Transverse colon (tissue), 4 donors: ENCODE measurements around the gene INPP4B. TPM values are rescaled to one million over a fixed set of nuclear protein-coding genes. Genes with fewer than 3 reads are reported as not detected.
A peak's percentile ranks its signal among the peaks of the same experiment; 100 is the strongest.

ENCODE experiments used
- DNase-seq: peaks from one replicate; pipeline ENCODE4 v3.0.0-alpha.2; 2019
- H3K27ac ChIP-seq, 4 donors: fragments of 200-600 bp; sonication (generic); 2 replicates each; pipeline ENCODE4 v1.5.1; 2016 to 2018; ENCODE audit warnings: inconsistent platforms in 4 of 4
- H3K27me3 ChIP-seq: fragments of 200-600 bp; sonication (generic); 2 replicates; pipeline ENCODE4 v1.5.1; 2017; ENCODE audit warnings: inconsistent platforms
- H3K36me3 ChIP-seq, 4 donors: fragments of 200-600 bp; sonication (generic); 2 replicates each; pipeline ENCODE4 v1.5.1; 2017 to 2019; ENCODE audit warnings: inconsistent platforms in 4 of 4
- H3K4me1 ChIP-seq, 4 donors: fragments of 200-600 bp; sonication (generic); 2 replicates each; pipeline ENCODE4 v1.5.1; 2017 to 2020; ENCODE audit warnings: inconsistent platforms in 4 of 4
- H3K4me3 ChIP-seq, 4 donors: fragments of 200-600 bp; sonication (generic); 1 replicate in 1 of 4; 2 replicates in 3 of 4; pipeline versions ENCODE4 v1.5.1 to v1.6.1; 2017 to 2019; ENCODE audit warnings: inconsistent platforms in 4 of 4
- H3K9me3 ChIP-seq, 2 donors: fragments of 200-600 bp; sonication (generic); 2 replicates each; pipeline ENCODE4 v1.5.1; 2017 to 2019; ENCODE audit warnings: inconsistent platforms in 2 of 2
- CTCF ChIP-seq, 5 experiments: fragments of 200-600 bp in 3 of 5; fragments of 450-650 bp in 2 of 5; sonication (generic) in 3 of 5; IDR thresholded peaks; 1 replicate in 2 of 5; 2 replicates in 3 of 5; pipeline ENCODE4 v1.5.1; 2016 to 2017; ENCODE audit warnings: antibody characterized with exemption in 5 of 5, inconsistent platforms in 3 of 5, mild to moderate bottlenecking in 2 of 5, moderate library complexity in 1 of 5
- EP300 ChIP-seq: sonication (generic); formaldehyde crosslinking; IDR thresholded peaks from one replicate; pipeline ENCODE4 v1.6.1; 2017; ENCODE audit warnings: antibody characterized with exemption, low read depth
- POLR2A ChIP-seq: fragments of 450-650 bp; IDR thresholded peaks from one replicate; pipeline ENCODE4 v1.6.1; 2016; ENCODE audit warnings: antibody characterized with exemption, mild to moderate bottlenecking, moderate library complexity
- POLR2AphosphoS5 ChIP-seq, 3 donors: sonication (generic); formaldehyde crosslinking; IDR thresholded peaks; one replicate each; pipeline ENCODE4 v1.6.1; 2016; ENCODE audit warnings: antibody characterized with exemption in 3 of 3
- WGBS, 2 donors: methylation state at CpG; one replicate each; pipeline ENCODE4 v1.1.5; 2018; ENCODE audit warnings: low coverage in 1 of 2; 5-methylcytosine and 5-hydroxymethylcytosine counted together
- in situ Hi-C, 4 donors: fragments of 200-750 bp; cut with MboI; loops; one replicate each; pipeline versions ENCODE4 v1.15.0 to v1.15.1; 2017; ENCODE audit warnings: low sequenced_read_pairs in 3 of 4, low pct_ligation_motif_present in 1 of 4, low pct_unique_long_range_greater_than_20kb in 1 of 4
- intact Hi-C: fragments of 100-400 bp; cut with DNase I; formaldehyde crosslinking; loops from one replicate; pipeline ENCODE4 v1.15.1; 2023; ENCODE audit warnings: low total_unique reads
- total RNA-seq, 4 donors: library from RNA; depleted of rRNA; stranded (reverse); fragments of >200 nt; gene quantifications; one replicate each; pipeline ENCODE4 v1.1.0, GENCODE V29; 2016

INPP4B gene
- total RNA-seq, 4 donors from 2014 or later, result 18.3 to 33.8 (median 31.4) TPM

- in situ Hi-C loops (loop anchor here in 1 of 4 donors (25.0 kb wide), 1 partner anchor 498 kb away; the partner anchor contains the start of gene INPP4B), intact Hi-C loops (loop anchor here (5.0 kb wide), 1 partner anchor 622 kb away; no protein-coding TSS in a partner anchor)
- no peak for DNase-seq
- Histone ChIP-seq H3K36me3 (no peaks in the 10 kb centered on the region), H3K27ac (no peak overlapping the region), H3K9me3 (no peaks in the 10 kb centered on the region), H3K4me1 (no peaks in the 10 kb centered on the region), H3K27me3 (no peaks in the 10 kb centered on the region), H3K4me3 (no peak overlapping the region)
- 50 to 55% methylated on average over 1 of the region's 1 CpG for WGBS, 2 donors
- TF ChIP-seq CTCF (IDR thresholded peaks at IDR 0.05) (no peak), POLR2AphosphoS5 (IDR thresholded peaks at IDR 0.05) (no peak), POLR2A (no peak), EP300 (no peak)
Measured at GRCh38 chr4:142339053-142339452, 507.0 kb downstream of the INPP4B start.

- TF ChIP-seq POLR2AphosphoS5 (IDR thresholded peaks at IDR 0.05) (no peak), EP300 (no peak), CTCF (IDR thresholded peaks at IDR 0.05) (no peak), POLR2A (no peak)
- Histone ChIP-seq H3K9me3 (no peaks in the 10 kb centered on the region), H3K36me3 (no peaks in the 10 kb centered on the region), H3K27ac (no peak overlapping the region), H3K4me3 (no peak overlapping the region), H3K27me3 (no peaks in the 10 kb centered on the region), H3K4me1 (no peaks in the 10 kb centered on the region)
- WGBS, 2 donors, result 84% methylated on average over 12 of the region's 12 CpGs; no CpG with 5 or more reads in 1 of the 2 donors
- no peak for DNase-seq
- in situ Hi-C loops, result loop anchor here in 1 of 4 donors (25.0 kb wide), 1 partner anchor 501 kb away; the partner anchor contains the start of gene INPP4B
- intact Hi-C loops, result loop anchor here (5.0 kb wide), 1 partner anchor 619 kb away; no protein-coding TSS in a partner anchor
Measured at GRCh38 chr4:142336251-142336934, 509.7 kb downstream of the INPP4B start.

GRCh38 chr4:142334931-142335330 lies 511.2 kb downstream of the INPP4B start:
- no peaks in the 10 kb centered on the region for H3K9me3 ChIP-seq
- TF ChIP-seq POLR2A, result no peak
- no peak for TF ChIP-seq POLR2AphosphoS5 (IDR thresholded peaks at IDR 0.05)
- TF ChIP-seq CTCF (IDR thresholded peaks at IDR 0.05), result no peak
- no peak for TF ChIP-seq EP300
- H3K36me3 ChIP-seq, result no peaks in the 10 kb centered on the region
- no peak overlapping the region for H3K27ac ChIP-seq
- in situ Hi-C loops (loop anchor here in 1 of 4 donors (25.0 kb wide), 1 partner anchor 502 kb away; the partner anchor contains the start of gene INPP4B), intact Hi-C loops (loop anchor here (5.0 kb wide), 1 partner anchor 618 kb away; no protein-coding TSS in a partner anchor)
- H3K4me1 ChIP-seq, result peaks cover 0 to 5% (median 0%) of the 10 kb centered on the region in 4 donors
- H3K27me3 ChIP-seq, result no peaks in the 10 kb centered on the region
- no peak for DNase-seq
- no peak overlapping the region for H3K4me3 ChIP-seq

GRCh38 chr4:142331646-142332045 lies 514.5 kb downstream of the INPP4B start:
- Histone ChIP-seq H3K4me1 (peaks cover 0 to 5% (median 0%) of the 10 kb centered on the region in 4 donors), H3K9me3 (no peaks in the 10 kb centered on the region), H3K36me3 (no peaks in the 10 kb centered on the region), H3K4me3 (no peak overlapping the region), H3K27ac (peak overlapping the region in 1 of 4 donors; percentile 30), H3K27me3 (no peaks in the 10 kb centered on the region)
- TF ChIP-seq EP300 (no peak), CTCF (IDR thresholded peaks at IDR 0.05) (no peak), POLR2AphosphoS5 (IDR thresholded peaks at IDR 0.05) (no peak), POLR2A (no peak)
- in situ Hi-C loops (loop anchor here in 1 of 4 donors (25.0 kb wide), 1 partner anchor 506 kb away; the partner anchor contains the start of gene INPP4B), intact Hi-C loops (no loop called here)
- WGBS, 2 donors, result 80 to 81% methylated on average over 1 of the region's 1 CpG
- no peak for DNase-seq
